LNCAP (cell line): ENCODE measurements around the gene TOLLIP.

Experiments
- CTCF ChIP-seq: fragments of 450-650 bp; IDR thresholded peaks from 2 replicates; pipeline ENCODE4 v1.5.1; 2017; ENCODE audit warnings: mild to moderate bottlenecking

The TOLLIP gene

GRCh38 chr11:1309498-1310317 lies at the start of gene TOLLIP:
TSS of gene TOLLIP (minus strand) at chr11:1309632. CDS start at chr11:1309498, 134 bp downstream.
- TF ChIP-seq CTCF, result no peak; the same call in 1 of the 2 replicates

- no peak for TF ChIP-seq CTCF
Observed at GRCh38 chr11:1358286-1358685, 48.9 kb upstream of the TOLLIP start.

- no peak for TF ChIP-seq CTCF
Observed at GRCh38 chr11:1356478-1356960, 47.1 kb upstream of the TOLLIP start.

- no peak for TF ChIP-seq CTCF
Observed at GRCh38 chr11:1356007-1356435, 46.6 kb upstream of the TOLLIP start.

- TF ChIP-seq CTCF, result no peak
Observed at GRCh38 chr11:1354125-1354938, 44.9 kb upstream of the TOLLIP start.

- no peak for TF ChIP-seq CTCF
Observed at GRCh38 chr11:1353383-1354124, 44.1 kb upstream of the TOLLIP start.

GRCh38 chr11:1352696-1353382 lies 43.4 kb upstream of the TOLLIP start:
- TF ChIP-seq CTCF, result no peak
